Measurements from ENCODE around the gene TUBB2A.
A peak's percentile ranks its signal among the peaks of the same experiment; 100 is the strongest.
"Not testable (repeated sequence)": the region's sequence is repeated elsewhere in the genome, so short reads cannot be mapped to it uniquely, and the experiment has no call there.

TUBB2A gene

GRCh38 chr6:3194535-3195419 is 37.4 kb upstream of the TUBB2A start:
- no peak for ATAC-seq (replicated peaks; ENCODE audit: extremely low read depth, poor library complexity, severe bottlenecking)
- DNase-seq (ENCODE audit: low spot score in 2 of 2) = no peak
- Mint-ChIP-seq H3K36me3 (ENCODE audit: insufficient read depth) (no peaks in the 10 kb centered on the region), H3K27ac (ENCODE audit: low read depth) (no peak overlapping the region), H3K4me3 (no peak overlapping the region), H3K4me1 (no peaks in the 10 kb centered on the region), H3K9me3 (no peaks in the 10 kb centered on the region), H3K27me3 (peaks cover 32% of the 10 kb centered on the region)

DNA sequence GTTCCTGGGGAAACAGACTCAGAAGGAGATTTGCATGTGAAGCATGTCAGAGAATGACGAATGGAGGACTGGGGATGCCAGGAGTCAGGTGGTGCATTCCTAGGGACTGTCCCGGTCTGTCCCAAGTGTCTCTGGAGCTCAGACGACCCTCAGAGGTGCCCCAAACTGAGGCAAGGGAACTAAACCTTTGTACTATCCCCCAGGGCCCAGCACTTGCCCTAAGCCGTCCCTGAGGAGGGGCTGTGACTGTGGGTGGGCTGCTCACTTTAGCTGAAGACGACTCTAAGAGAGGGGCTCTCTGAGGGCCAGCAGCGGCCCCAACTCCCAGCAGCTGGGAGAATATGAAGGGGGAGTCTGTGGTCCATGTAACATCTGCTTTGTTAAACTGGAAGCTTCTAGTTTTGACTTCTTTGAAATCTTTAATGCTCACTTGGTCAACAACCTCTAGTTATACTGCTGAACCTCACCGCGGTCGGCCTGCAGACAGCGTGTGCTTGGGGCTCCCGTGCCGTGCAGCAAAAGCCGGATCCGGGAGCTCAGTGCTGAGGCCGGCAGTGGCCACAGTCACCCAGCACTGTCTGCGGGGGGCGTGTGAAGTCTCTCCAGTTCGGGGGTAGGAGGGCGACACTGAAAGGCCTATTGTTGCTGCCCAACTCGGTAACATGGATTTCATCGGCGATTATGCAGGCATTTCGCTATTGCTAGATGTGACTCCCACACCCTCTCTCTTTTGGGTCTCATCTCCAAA is 35.9 kb upstream of the TUBB2A start:
- no peaks in the 10 kb centered on the region for H3K36me3 Mint-ChIP-seq (ENCODE audit: insufficient read depth)
- no peak for ATAC-seq (replicated peaks; ENCODE audit: extremely low read depth, poor library complexity, severe bottlenecking)
- no peak overlapping the region for H3K4me3 Mint-ChIP-seq
- peaks cover 36% of the 10 kb centered on the region for H3K27me3 Mint-ChIP-seq
- no peak overlapping the region for H3K27ac Mint-ChIP-seq (ENCODE audit: low read depth)
- DNase-seq (ENCODE audit: low spot score in 2 of 2) = no peak
- H3K4me1 Mint-ChIP-seq = no peaks in the 10 kb centered on the region
- no peaks in the 10 kb centered on the region for H3K9me3 Mint-ChIP-seq

GRCh38 chr6:3190779-3191178 is 33.4 kb upstream of the TUBB2A start:
- Mint-ChIP-seq H3K36me3 (ENCODE audit: insufficient read depth) (no peaks in the 10 kb centered on the region), H3K27ac (ENCODE audit: low read depth) (no peak overlapping the region), H3K4me1 (no peaks in the 10 kb centered on the region), H3K9me3 (no peaks in the 10 kb centered on the region), H3K4me3 (no peak overlapping the region), H3K27me3 (peaks cover 56% of the 10 kb centered on the region)
- DNase-seq (ENCODE audit: low spot score in 2 of 2) (no peak), ATAC-seq (replicated peaks; ENCODE audit: extremely low read depth, poor library complexity, severe bottlenecking) (no peak)

DNA sequence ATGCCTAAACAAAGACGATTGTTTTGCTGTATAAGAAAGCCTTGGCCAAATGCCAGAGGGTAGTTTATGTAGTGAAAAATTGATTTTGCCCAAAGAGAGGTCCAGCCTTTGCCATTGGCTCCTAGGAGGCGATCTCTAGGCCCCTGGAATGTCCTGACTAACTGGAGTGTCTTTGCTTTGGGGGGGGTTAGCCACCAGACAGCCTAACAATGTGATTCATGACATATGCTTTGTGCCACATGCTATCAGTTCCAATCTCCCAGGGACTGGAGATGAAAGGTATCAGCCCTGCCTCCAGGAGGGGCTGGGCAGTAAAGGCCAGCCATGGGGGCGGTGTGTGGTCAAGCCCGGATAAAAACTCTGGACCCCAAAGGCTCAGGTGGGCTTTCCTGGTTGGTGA is 32.7 kb upstream of the TUBB2A start:
- Mint-ChIP-seq H3K4me3 (no peak overlapping the region), H3K27me3 (peaks cover 63% of the 10 kb centered on the region), H3K9me3 (no peaks in the 10 kb centered on the region), H3K4me1 (no peaks in the 10 kb centered on the region), H3K36me3 (ENCODE audit: insufficient read depth) (no peaks in the 10 kb centered on the region), H3K27ac (ENCODE audit: low read depth) (no peak overlapping the region)
- ATAC-seq (replicated peaks; ENCODE audit: extremely low read depth, poor library complexity, severe bottlenecking) (no peak), DNase-seq (ENCODE audit: low spot score in 2 of 2) (no peak)

GRCh38 chr6:3189192-3189591 is 31.8 kb upstream of the TUBB2A start:
- not testable (repeated sequence) for H3K36me3 Mint-ChIP-seq (ENCODE audit: insufficient read depth); H3K4me3 Mint-ChIP-seq; DNase-seq (ENCODE audit: low spot score in 2 of 2); ATAC-seq (replicated peaks; ENCODE audit: extremely low read depth, poor library complexity, severe bottlenecking); H3K9me3 Mint-ChIP-seq; H3K4me1 Mint-ChIP-seq; H3K27ac Mint-ChIP-seq (ENCODE audit: low read depth)
- H3K27me3 Mint-ChIP-seq = peaks cover 72% of the 10 kb centered on the region

- no peak for DNase-seq (ENCODE audit: low spot score in 2 of 2)
- H3K36me3 Mint-ChIP-seq (ENCODE audit: insufficient read depth) = no peaks in the 10 kb centered on the region
- H3K27ac Mint-ChIP-seq (ENCODE audit: low read depth) = no peak overlapping the region
- no peaks in the 10 kb centered on the region for H3K4me1 Mint-ChIP-seq
- H3K27me3 Mint-ChIP-seq = peaks cover 81% of the 10 kb centered on the region
- no peaks in the 10 kb centered on the region for H3K9me3 Mint-ChIP-seq
- no peak for ATAC-seq (replicated peaks; ENCODE audit: extremely low read depth, poor library complexity, severe bottlenecking)
- no peak overlapping the region for H3K4me3 Mint-ChIP-seq
Measured at GRCh38 chr6:3188262-3188661, 30.9 kb upstream of the TUBB2A start.

GRCh38 chr6:3186974-3187382 is 29.6 kb upstream of the TUBB2A start:
- Mint-ChIP-seq H3K4me1 (no peaks in the 10 kb centered on the region), H3K9me3 (no peaks in the 10 kb centered on the region), H3K27me3 (peaks cover 82% of the 10 kb centered on the region), H3K4me3 (no peak overlapping the region), H3K27ac (ENCODE audit: low read depth) (no peak overlapping the region), H3K36me3 (ENCODE audit: insufficient read depth) (no peaks in the 10 kb centered on the region)
- no peak for ATAC-seq (replicated peaks; ENCODE audit: extremely low read depth, poor library complexity, severe bottlenecking)
- no peak for DNase-seq (ENCODE audit: low spot score in 2 of 2)

- Mint-ChIP-seq H3K4me3 (no peak overlapping the region), H3K9me3 (no peaks in the 10 kb centered on the region), H3K27ac (ENCODE audit: low read depth) (no peak overlapping the region), H3K4me1 (no peaks in the 10 kb centered on the region), H3K36me3 (ENCODE audit: insufficient read depth) (peaks cover 2% of the 10 kb centered on the region), H3K27me3 (peaks cover 77% of the 10 kb centered on the region)
- DNase-seq (ENCODE audit: low spot score in 2 of 2) (no peak), ATAC-seq (replicated peaks; ENCODE audit: extremely low read depth, poor library complexity, severe bottlenecking) (no peak)
Measured at GRCh38 chr6:3183066-3183465, 25.7 kb upstream of the TUBB2A start.

DNA sequence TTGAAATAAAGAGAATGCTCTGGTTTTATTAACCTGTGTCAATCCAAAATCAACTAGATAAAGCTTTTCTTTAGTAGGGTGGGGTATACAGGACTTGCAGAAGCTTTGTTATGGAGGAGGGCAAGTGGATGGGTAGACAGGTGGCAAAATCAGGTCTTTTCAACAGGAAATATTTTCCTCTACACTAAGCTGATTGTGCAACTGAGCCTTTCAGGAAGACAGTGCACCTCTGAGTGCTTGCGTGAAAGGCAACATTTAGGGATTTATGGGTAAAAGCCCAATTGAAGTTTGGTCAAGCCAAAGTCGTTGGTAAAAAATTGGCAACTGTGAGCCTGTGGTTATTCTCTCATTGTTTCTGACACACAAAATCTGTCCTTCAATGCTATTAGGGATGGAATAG is 23.8 kb upstream of the TUBB2A start:
- no peak for ATAC-seq (replicated peaks; ENCODE audit: extremely low read depth, poor library complexity, severe bottlenecking)
- Mint-ChIP-seq H3K36me3 (ENCODE audit: insufficient read depth) (peaks cover 2% of the 10 kb centered on the region), H3K27me3 (peaks cover 66% of the 10 kb centered on the region), H3K4me1 (no peaks in the 10 kb centered on the region), H3K9me3 (no peaks in the 10 kb centered on the region), H3K27ac (ENCODE audit: low read depth) (no peak overlapping the region), H3K4me3 (no peak overlapping the region)
- DNase-seq (ENCODE audit: low spot score in 2 of 2) = no peak

GRCh38 chr6:3179945-3180344 is 22.6 kb upstream of the TUBB2A start:
- ATAC-seq (replicated peaks; ENCODE audit: extremely low read depth, poor library complexity, severe bottlenecking) = not testable (repeated sequence)
- Mint-ChIP-seq H3K27me3 (peaks cover 60% of the 10 kb centered on the region), H3K4me3 (peak overlapping the region; percentile 49)

GRCh38 chr6:3178666-3179065 is 21.3 kb upstream of the TUBB2A start:
- H3K27ac Mint-ChIP-seq (ENCODE audit: low read depth); H3K36me3 Mint-ChIP-seq (ENCODE audit: insufficient read depth); H3K4me1 Mint-ChIP-seq; H3K9me3 Mint-ChIP-seq; DNase-seq (ENCODE audit: low spot score in 2 of 2); ATAC-seq (replicated peaks; ENCODE audit: extremely low read depth, poor library complexity, severe bottlenecking); H3K4me3 Mint-ChIP-seq: not testable (repeated sequence)
- peaks cover 47% of the 10 kb centered on the region for H3K27me3 Mint-ChIP-seq

More at GRCh38 chr6:3179945-3180344, 22.6 kb upstream of the TUBB2A start:
- H3K27ac Mint-ChIP-seq (ENCODE audit: low read depth); DNase-seq (ENCODE audit: low spot score in 2 of 2); H3K36me3 Mint-ChIP-seq (ENCODE audit: insufficient read depth); H3K9me3 Mint-ChIP-seq; H3K4me1 Mint-ChIP-seq: not testable (repeated sequence)

GRCh38 chr6:3176562-3177355 is 19.4 kb upstream of the TUBB2A start:
- Mint-ChIP-seq H3K27ac (ENCODE audit: low read depth) (no peak overlapping the region), H3K36me3 (ENCODE audit: insufficient read depth) (peaks cover 2% of the 10 kb centered on the region), H3K4me3 (no peak overlapping the region), H3K9me3 (no peaks in the 10 kb centered on the region), H3K27me3 (peaks cover 38% of the 10 kb centered on the region), H3K4me1 (no peaks in the 10 kb centered on the region)
- DNase-seq (ENCODE audit: low spot score in 2 of 2) = no peak
- no peak for ATAC-seq (replicated peaks; ENCODE audit: extremely low read depth, poor library complexity, severe bottlenecking)

Measured in central memory CD8-positive, alpha-beta T cell (primary cell).